HG03066 (cell line): ENCODE measurements around the gene SNRPA.
"Not testable (repeated sequence)": the region's sequence is repeated elsewhere in the genome, so short reads cannot be mapped to it uniquely, and the experiment has no call there.

Experiments used
- ATAC-seq: cut with Tn5 transposase; IDR thresholded peaks from one replicate; pipeline ENCODE4 v1.9.1; 2021; ENCODE audit warnings: low read depth; ENCODE audit not compliant: unreplicated experiment

SNRPA gene

GRCh38 chr19:40774916-40775631 lies 24.1 kb downstream of the SNRPA start, which contains the start of gene MIA:
TSS of gene MIA (plus strand) at chr19:40775521. CDS start at chr19:40775543, 22 bp downstream.
- ATAC-seq, result no peak

- no peak for ATAC-seq
Observed at GRCh38 chr19:40775632-40776022, 24.6 kb downstream of the SNRPA start.

- no peak for ATAC-seq
Observed at GRCh38 chr19:40776364-40776763, 25.4 kb downstream of the SNRPA start.

- peak; percentile 52 for ATAC-seq
Observed at GRCh38 chr19:40776932-40777644, 26.1 kb downstream of the SNRPA start.

- no peak for ATAC-seq
Observed at GRCh38 chr19:40777645-40777936, 26.6 kb downstream of the SNRPA start.

GRCh38 chr19:40777937-40778705 lies 27.1 kb downstream of the SNRPA start, which contains the start of gene RAB4B:
TSS of gene RAB4B (plus strand) at chr19:40778247. CDS start at chr19:40778376, 129 bp downstream.
- peak; percentile 57 for ATAC-seq

DNA sequence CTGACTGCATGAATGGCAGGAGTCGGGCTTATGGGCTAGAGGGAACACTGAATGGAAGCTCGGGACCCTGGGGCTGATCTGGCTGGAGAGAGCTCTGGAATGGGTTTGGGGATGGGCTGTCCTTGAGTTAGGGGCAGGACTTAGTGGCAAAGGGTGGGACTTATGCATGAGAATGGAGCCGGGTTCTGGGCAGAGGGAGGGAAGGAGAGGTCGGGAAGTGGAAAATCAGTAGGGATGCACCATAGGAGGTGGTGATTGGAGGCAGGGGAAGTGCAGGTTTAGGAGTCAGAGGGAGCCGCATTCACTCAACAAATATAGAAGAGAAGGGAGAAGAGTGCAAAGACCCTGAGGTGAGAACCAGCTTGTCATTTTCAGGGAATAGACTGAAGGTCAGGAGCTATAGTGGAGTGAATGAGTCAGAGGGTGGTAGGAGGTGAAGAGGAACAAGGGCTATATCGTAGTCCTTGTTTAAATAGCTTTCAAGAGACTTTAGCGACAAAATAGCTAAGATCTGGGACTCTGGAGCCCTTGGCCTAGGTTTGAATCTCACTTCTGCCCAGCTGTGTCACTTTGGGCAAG lies 27.8 kb downstream of the SNRPA start:
- ATAC-seq, result no peak

DNA sequence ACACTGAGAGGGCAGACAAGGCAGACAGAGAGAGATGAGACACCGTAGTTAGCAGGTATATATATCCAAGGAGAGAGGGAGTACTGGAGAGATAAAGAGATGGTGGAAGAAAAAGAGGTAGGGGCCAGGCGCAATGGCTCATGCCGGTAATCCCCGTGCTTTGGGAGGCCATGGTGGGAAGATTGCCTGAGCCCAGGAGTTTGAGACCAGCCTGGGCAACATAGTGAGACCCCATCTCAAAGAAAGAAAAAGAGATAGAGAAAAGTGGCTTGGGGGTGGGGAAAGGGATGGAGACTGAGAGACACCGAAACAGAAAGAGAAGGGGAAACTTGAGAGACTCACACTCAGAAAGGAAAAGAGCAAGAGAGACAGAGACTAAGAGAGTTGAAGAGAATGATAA lies 29.6 kb downstream of the SNRPA start:
- ATAC-seq, result no peak

- no peak for ATAC-seq
Observed at GRCh38 chr19:40781140-40781539, 30.1 kb downstream of the SNRPA start.

- ATAC-seq, result no peak
Observed at GRCh38 chr19:40783711-40784110, 32.7 kb downstream of the SNRPA start.

- not testable (repeated sequence) for ATAC-seq
Observed at GRCh38 chr19:40784146-40784545, 33.1 kb downstream of the SNRPA start.

GRCh38 chr19:40785526-40785925 lies 34.5 kb downstream of the SNRPA start:
- no peak for ATAC-seq

DNA sequence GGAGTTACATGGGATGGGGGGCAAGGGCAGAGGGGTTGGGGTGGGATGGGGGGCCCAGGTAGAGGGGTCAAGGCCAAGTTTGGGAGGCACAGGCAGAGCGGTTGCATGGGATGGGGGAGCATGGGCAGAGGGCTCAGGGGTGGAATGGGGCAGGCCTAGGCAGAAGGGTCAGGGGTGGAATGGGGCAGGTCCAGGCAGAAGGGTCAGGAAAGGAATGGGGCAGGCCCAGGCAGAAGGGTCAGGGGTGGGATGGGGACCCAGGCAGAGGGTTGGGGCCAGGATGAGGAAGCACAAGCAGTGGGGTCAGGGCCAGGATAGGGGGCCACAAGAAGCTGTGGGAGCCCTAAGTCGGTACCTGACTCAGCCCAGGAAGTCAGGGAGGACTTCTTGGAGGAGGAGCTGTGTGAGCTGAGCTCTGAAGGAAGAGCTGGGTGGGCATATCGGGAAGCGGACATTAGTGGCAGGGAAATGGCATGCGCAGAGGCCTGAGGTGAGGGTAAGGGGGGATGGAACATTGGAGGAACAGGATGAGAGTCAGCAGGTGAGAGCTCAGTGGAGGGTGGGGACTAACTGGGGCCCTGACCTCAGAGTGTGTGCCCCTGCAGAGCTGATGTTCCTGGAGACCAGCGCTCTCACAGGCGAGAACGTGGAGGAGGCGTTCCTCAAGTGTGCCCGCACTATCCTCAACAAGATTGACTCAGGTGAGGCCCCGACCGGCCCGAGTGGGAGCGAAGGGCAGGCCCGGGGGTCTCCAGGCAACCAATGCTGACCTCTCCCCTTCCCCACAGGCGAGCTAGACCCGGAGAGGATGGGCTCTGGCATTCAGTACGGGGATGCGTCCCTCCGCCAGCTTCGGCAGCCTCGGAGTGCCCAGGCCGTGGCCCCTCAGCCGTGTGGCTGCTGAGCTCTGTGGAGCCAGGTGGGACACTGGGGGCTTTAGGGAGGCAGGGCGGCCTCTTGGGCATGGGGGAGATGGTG lies 35.3 kb downstream of the SNRPA start:
- ATAC-seq, result no peak

GRCh38 chr19:40791349-40791748 lies 40.3 kb downstream of the SNRPA start:
- ATAC-seq, result no peak

- no peak for ATAC-seq
Observed at GRCh38 chr19:40791996-40792395, 41.0 kb downstream of the SNRPA start.

GRCh38 chr19:40797166-40797962 lies 46.4 kb downstream of the SNRPA start:
- no peak for ATAC-seq

- no peak for ATAC-seq
Observed at GRCh38 chr19:40797963-40798682, 47.1 kb downstream of the SNRPA start.
